ENCODE data around the gene GID8.

The GID8 gene

GRCh38 chr20:62989201-62989601, 51.3 kb downstream of the GID8 start:
- no peak for DNase-seq (ENCODE audit: low read depth)

DNA sequence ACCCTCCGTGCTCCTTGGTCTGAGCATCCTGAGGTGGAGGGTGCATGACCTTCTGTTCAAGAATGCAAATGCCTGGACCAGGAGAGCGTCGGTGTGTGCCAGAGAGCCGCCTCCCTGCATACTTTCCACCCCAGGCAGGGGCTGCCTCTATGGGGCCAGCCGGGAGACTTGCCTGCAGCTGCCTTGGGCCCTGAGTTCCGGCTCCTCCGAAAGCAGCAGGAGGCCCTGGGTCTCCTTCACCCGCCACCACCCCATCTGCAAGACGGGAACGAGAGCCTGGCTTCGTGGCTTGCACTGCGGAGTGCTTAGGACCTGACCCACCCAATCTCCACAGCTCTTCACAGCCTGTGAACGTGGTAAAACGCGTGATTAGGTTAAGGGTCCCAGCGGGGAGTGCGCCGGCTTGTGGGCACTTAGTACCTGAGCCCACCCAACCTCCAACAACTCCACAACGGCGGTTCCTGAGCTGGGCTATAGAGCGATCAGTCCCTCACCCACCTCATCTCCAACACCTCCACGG, 52.4 kb downstream of the GID8 start:
- TF ChIP-seq, protein P1, sequence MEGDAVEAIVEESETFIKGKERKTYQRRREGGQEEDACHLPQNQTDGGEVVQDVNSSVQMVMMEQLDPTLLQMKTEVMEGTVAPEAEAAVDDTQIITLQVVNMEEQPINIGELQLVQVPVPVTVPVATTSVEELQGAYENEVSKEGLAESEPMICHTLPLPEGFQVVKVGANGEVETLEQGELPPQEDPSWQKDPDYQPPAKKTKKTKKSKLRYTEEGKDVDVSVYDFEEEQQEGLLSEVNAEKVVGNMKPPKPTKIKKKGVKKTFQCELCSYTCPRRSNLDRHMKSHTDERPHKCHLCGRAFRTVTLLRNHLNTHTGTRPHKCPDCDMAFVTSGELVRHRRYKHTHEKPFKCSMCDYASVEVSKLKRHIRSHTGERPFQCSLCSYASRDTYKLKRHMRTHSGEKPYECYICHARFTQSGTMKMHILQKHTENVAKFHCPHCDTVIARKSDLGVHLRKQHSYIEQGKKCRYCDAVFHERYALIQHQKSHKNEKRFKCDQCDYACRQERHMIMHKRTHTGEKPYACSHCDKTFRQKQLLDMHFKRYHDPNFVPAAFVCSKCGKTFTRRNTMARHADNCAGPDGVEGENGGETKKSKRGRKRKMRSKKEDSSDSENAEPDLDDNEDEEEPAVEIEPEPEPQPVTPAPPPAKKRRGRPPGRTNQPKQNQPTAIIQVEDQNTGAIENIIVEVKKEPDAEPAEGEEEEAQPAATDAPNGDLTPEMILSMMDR (IDR thresholded peaks at IDR 0.05; ENCODE audit: insufficient read depth, low read depth, low read length, missing control alignments) = no peak
- no peak overlapping the region for H3K4me3 ChIP-seq (ENCODE audit: low read length)
- DNase-seq (ENCODE audit: low read depth) = no peak

More at GRCh38 chr20:62989201-62989601, 51.3 kb downstream of the GID8 start:
- TF ChIP-seq, protein P1 (IDR thresholded peaks at IDR 0.05; ENCODE audit: insufficient read depth, low read depth, low read length, missing control alignments) = no peak
- H3K4me3 ChIP-seq (ENCODE audit: low read length) = no peak overlapping the region

- H3K4me3 ChIP-seq (ENCODE audit: low read length) = no peak overlapping the region
- TF ChIP-seq, protein P1 (IDR thresholded peaks at IDR 0.05; ENCODE audit: insufficient read depth, low read depth, low read length, missing control alignments) = no peak
- DNase-seq (ENCODE audit: low read depth) = no peak
Measured at GRCh38 chr20:62991196-62991807, 53.4 kb downstream of the GID8 start.

DNA sequence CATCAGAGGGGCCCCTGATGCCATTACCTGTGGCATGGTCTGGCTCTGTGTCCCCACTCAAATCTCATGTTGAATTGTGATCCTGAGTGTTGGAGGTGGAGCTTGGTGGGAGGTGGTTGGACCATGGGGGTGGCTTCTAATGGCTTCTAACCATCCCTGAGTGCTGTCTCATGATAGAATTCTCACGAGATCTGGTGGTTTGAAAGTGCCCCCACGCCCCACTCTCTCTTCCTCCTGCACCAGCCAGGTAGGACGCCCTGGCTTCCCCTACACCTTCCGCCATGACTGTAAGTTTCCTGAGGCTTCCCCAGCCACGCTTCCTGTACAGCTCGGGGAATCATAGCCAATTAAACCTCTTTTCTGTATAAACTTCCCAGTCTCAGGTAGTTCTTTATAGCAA, 53.9 kb downstream of the GID8 start:
- DNase-seq (ENCODE audit: low read depth) = no peak
- H3K4me3 ChIP-seq (ENCODE audit: low read length) = no peak overlapping the region
- TF ChIP-seq, protein P1 (IDR thresholded peaks at IDR 0.05; ENCODE audit: insufficient read depth, low read depth, low read length, missing control alignments) = no peak

GRCh38 chr20:62993856-62994494, 56.0 kb downstream of the GID8 start:
- TF ChIP-seq, protein P1 (IDR thresholded peaks at IDR 0.05; ENCODE audit: insufficient read depth, low read depth, low read length, missing control alignments) = no peak
- H3K4me3 ChIP-seq (ENCODE audit: low read length) = no peak overlapping the region
- no peak for DNase-seq (ENCODE audit: low read depth)

- TF ChIP-seq, protein P1 (IDR thresholded peaks at IDR 0.05; ENCODE audit: insufficient read depth, low read depth, low read length, missing control alignments) = no peak
- H3K4me3 ChIP-seq (ENCODE audit: low read length) = no peak overlapping the region
- no peak for DNase-seq (ENCODE audit: low read depth)
Measured at GRCh38 chr20:62994869-62995281, 56.9 kb downstream of the GID8 start.

All from epithelial cell of esophagus (primary cell).